Fibroblast of skin of right biceps (primary cell): ENCODE measurements around the gene UNC93B1.

Experiments used
- DNase-seq: peaks from one replicate; pipeline ENCODE4 v3.0.0-alpha.2; 2013

Gene UNC93B1

DNA sequence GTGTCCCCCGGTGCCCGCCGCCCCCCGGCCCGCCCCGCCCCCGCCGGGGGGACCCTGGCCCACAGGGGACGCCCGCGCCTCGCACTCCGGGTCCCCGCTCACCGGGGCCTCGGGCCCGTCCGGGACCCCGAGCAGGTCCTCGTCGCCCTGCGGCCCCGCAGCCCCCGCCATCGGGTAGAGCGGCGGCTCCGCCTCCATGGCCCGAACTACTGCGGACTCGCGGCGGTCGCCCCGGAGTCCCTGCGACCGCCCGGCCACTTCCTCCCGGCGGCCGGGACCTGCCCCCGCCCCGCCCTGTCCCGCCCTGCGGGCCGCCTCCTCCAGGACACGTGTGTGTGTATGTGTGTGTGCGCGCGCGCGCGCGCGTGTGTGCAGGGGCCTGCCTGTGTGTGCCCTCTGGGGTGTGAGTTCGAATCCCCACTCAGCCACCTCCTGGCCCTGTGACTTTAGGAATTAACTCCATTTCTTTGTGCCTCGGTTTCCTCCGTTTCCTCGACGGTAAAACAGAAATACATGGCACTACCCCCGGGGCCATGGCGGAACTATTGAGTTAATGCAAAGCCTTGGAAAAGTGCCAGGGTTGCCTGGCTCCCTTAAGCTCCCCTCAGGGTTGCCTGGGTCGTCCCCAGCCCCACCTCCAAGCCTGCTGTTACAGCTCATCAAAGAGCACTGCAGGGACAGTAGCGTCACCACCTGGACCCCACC lies at the start of gene UNC93B1:
Gene UNC93B1 (minus strand): TSS at position 252 of the 705 bp plus-strand sequence. CDS start 54 bp downstream, at position 198.
- DNase-seq = peak; percentile 82

GRCh38 chr11:68053117-68053516 lies 49.2 kb upstream of the UNC93B1 start:
- DNase-seq = no peak

- DNase-seq = no peak
Measured at GRCh38 chr11:68052137-68052873, 48.4 kb upstream of the UNC93B1 start.

DNA sequence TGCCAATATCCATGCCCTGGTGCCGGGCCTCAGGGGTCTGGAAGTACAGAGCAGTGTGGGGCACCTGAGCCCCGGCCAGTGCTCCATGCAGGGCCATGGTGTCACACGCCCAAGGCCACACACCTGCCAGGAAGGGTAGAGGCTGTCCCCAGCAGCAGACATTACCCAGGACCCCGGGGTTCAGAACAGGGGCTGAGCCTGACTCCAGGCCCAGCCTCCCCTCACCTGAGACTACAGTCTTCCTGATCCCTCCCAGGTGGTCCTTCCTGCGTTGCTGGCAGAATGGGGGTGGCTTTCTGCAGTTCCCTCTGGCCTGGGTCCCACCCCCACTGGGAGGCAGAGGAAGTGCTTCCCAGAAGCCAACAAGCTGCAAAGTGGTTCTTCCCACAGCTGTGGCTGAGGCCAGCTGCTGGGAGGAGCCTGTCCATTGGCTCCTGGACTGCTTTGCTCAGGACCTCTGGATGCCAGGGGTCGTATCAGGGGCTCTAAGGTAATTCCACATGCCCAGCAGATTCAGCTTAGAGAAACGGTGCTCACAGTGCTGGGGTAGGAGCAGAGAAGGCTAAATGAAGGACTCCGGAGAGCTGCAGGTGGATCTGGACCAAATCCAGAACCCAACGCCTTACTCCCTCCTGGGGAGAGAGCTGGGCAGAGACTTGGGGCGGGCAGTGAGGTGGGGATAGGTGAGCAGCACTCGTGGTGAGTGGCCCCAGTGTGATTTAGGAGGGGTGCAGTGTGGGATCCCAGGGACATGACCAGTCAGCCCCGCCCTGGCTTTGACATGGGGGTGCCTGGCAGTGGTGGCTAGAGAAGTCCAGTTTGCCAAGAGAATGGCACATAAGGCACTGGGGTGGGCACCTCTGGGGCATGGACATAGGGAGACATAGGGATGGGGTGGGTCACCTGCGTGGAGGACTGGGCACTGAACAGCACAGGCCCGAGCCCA lies 47.6 kb upstream of the UNC93B1 start:
- DNase-seq = no peak

DNA sequence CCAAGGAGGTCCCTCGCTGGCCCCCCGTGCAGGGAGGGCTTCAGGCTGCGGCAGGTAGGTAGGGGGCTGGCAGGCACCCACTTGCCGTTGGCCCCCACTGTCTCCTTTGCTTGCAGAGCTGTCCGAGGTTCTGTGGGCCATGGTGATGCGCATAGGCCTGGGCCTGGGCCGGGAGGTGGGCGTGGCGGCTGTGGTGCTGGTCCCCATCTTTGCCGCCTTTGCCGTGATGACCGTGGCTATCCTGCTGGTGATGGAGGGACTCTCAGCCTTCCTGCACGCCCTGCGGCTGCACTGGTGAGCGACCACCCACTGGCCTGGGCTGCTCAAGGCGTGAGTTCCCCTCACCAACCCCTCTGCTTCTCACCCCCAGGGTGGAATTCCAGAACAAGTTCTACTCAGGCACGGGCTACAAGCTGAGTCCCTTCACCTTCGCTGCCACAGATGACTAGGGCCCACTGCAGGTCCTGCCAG lies 46.5 kb upstream of the UNC93B1 start:
- no peak for DNase-seq

GRCh38 chr11:68049509-68050370 lies 45.8 kb upstream of the UNC93B1 start:
- DNase-seq = no peak

DNA sequence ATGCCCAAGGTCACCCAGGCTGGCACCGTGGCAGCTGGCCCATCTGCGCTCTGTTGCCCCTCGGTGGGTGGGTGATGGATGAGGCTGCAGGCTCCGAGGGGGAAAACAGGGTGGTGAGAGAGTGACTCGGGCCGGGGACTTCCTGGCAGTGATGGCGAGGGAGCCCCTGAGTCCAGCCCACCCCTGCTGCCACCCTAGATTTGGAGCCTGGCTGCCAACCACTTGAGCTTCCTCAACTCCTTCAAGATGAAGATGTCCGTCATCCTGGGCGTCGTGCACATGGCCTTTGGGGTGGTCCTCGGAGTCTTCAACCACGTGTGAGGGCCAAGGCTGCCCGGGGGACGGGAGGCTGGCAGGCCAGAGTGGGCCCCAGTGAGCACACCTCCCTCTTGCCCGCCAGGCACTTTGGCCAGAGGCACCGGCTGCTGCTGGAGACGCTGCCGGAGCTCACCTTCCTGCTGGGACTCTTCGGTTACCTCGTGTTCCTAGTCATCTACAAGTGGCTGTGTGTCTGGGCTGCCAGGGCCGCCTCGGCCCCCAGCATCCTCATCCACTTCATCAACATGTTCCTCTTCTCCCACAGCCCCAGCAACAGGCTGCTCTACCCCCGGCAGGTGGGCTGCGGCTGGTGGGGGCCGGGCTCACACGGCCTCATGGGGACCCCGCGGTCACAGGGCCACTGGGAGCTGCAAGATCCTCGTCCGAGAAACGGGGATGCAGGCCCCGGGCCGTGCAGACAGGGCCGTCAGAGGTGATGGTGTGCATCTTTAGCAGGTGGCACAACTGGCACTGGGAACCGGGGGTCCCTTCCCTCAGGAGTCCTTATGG lies 45.0 kb upstream of the UNC93B1 start:
- no peak for DNase-seq

- no peak for DNase-seq
Measured at GRCh38 chr11:68047437-68048290, 43.8 kb upstream of the UNC93B1 start.

DNA sequence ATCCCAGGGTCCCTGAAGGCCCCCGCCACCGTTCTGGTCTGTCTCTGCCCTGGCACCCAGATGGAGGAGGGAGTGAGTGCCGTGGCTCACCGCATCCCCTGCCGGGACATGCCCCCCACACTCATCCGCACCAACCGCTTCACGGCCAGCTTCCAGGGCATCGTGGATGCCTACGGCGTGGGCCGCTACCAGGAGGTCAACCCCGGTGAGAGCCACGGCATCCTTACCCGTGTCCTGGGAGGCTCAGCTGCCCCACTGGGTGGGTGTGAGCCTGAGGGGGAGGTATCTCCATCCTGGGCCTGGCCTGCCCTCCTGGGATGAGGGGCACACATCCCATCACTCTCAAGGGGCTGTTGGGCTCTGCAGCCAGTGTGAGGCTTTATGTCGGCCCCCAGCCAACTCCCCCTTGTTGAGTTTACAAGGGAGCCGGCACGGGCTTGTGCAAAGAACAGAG lies 41.0 kb upstream of the UNC93B1 start:
- DNase-seq = no peak

GRCh38 chr11:68044145-68044813 lies 40.4 kb upstream of the UNC93B1 start:
- no peak for DNase-seq

DNA sequence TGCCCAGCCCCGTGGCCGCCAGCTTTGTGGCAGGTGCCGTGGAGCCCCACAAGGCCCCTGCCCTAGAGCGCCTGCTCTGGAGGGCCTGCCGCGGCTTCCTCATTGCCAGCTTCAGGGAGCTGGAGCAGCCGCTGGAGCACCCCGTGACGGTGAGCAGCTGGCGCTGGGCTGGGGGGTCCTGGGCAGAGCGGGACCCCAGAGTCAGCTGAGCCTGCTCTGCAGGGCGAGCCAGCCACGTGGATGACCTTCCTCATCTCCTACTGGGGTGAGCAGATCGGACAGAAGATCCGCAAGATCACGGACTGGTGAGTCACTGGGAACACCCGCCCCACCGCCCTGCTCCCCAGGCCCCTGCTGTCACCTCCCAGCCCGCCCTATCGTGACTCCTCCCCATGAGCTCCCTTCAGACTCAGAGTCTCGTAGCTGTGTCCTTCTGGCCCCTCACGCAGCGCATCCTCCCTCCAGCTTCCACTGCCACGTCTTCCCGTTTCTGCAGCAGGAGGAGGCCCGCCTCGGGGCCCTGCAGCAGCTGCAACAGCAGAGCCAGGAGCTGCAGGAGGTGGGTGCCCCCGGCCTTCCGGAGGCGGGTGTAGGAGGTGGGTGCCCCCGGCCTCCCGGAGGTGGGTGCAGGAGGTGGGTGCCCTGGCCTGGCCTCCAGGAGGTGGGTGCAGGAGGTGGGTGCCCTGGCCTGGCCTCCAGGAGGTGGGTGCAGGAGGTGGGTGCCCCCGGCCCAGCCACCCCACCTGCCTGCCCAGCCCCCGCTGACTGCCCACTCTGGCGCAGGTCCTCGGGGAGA lies 39.6 kb upstream of the UNC93B1 start:
- DNase-seq = peak; percentile 75

GRCh38 chr11:68043029-68043348 lies 39.1 kb upstream of the UNC93B1 start:
- no peak for DNase-seq

DNA sequence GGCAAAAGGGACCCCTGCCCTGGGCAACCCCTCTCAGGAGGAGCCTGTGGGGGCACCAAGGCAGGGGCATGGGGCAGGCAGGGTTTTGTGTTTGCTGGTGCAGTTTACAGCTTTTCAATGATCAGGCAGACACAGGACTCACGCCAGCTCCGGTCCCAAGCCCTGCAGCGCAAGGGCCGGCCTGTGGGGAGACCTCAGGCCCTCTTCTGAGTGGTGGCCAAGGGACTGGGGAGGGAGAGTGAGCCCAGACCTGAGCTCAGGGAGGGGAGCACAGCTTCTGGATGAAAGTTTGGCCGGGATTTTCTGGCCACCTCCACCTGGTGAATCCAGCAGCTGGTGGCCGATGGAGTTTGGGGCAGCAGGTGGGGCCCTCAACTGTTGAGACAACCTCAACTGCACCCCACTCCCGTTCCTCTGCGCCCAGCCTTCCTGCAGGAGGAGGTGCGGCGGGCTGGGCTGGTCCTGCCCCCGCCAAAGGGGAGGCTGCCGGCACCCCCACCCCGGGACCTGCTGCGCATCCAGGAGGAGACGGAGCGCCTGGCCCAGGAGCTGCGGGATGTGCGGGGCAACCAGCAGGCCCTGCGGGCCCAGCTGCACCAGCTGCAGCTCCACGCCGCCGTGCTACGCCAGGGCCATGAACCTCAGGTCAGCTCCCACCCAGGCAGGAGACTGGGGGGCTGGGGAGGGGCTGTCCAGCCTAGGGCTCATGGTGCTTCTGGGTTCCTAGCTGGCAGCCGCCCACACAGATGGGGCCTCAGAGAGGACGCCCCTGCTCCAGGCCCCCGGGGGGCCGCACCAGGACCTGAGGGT lies 38.5 kb upstream of the UNC93B1 start:
- no peak for DNase-seq

- no peak for DNase-seq
Measured at GRCh38 chr11:68041617-68042218, 37.8 kb upstream of the UNC93B1 start.

- no peak for DNase-seq
Measured at GRCh38 chr11:68040957-68041591, 37.2 kb upstream of the UNC93B1 start.

GRCh38 chr11:68040101-68040956 lies 36.4 kb upstream of the UNC93B1 start:
- peak; percentile 73 for DNase-seq
